GM19397 (cell line): ENCODE data around the gene DMAC2.
"Not testable (repeated sequence)": the region's sequence is repeated elsewhere in the genome, so short reads cannot be mapped to it uniquely, and the experiment has no call there.

Experiments
- ATAC-seq: cut with Tn5 transposase; IDR thresholded peaks from one replicate; pipeline ENCODE4 v1.9.1; 2021; ENCODE audit warnings: mild to moderate bottlenecking, moderate library complexity; ENCODE audit not compliant: unreplicated experiment

Gene DMAC2

DNA sequence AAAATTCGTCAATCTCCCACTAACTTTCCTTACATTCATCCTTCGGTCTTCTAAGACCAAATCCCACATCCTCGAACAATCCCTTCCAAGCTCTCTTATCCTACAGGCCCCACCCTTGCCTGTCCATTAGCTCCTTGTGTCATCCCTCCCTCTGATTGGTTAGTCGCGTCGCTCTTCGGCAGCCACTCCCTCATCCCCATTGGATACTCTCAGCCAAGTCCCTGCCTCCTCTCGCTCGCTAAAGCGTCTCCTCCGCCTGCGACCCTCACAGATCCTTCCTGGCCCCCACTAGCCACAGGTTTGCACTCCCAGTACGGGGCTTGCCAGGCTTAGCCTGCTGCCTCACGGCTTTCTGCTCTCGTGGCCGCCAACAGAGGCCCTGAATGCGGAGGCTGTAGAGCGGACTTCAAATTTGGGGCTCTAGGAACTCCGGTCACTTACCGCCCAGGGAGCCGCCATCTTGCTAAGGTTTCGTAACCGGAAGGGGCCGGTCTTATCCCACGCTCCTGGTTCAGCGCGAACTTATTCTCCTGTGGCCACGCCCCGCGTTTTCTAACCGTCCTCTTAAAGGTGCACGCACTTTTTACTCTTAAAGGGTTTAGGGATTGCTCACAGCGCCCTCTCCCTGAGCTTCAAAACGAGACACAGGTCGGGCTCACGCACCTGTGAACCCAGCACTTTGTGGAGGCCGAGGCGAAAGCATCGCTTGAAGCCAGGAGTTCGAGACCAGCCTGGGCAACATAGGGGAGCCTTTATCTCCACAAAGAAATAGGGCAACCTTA lies at the start of gene DMAC2:
TSS of gene DMAC2 (minus strand) at position 472 of the 782 bp plus-strand sequence. CDS start at position 459, 13 bp downstream.
- ATAC-seq = peak; percentile 92

DNA sequence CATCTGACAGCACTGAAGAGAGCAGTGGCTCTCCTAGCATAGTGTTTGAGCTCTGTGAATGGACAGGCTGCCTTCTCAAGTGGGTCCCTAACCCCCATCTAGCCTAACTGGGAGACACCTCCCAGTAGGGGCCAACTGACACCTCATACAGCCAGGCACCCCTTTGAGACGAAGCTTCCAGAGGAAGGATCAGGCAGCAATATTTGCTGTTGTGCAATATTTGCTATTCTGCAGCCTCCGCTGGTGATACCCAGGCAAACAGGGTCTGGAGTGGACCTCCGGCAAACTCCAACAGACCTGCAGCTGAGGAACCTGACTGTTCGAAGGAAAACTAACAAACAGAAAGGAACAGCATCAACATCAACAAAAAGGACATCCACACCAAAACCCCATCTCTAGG lies 47.2 kb upstream of the DMAC2 start:
- ATAC-seq = not testable (repeated sequence)

DNA sequence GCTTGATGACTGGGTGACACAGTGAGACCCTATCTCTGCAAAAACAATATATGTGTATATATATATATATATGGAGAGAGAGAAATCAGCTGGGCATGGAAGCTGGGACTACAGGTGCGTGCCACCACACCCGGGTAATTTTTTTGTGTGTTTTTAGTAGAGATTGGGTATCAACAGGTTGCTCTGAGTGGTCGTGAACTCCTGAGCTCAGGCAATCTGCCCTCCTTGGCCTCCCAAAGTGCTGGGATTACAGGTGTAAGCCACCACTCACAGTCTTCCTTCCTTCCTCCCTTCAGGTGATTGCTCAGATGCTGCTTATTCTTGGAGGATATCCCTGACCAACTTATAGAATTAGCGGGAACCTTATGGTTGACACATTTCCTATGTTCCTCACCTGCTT lies 45.1 kb upstream of the DMAC2 start:
- no peak for ATAC-seq

DNA sequence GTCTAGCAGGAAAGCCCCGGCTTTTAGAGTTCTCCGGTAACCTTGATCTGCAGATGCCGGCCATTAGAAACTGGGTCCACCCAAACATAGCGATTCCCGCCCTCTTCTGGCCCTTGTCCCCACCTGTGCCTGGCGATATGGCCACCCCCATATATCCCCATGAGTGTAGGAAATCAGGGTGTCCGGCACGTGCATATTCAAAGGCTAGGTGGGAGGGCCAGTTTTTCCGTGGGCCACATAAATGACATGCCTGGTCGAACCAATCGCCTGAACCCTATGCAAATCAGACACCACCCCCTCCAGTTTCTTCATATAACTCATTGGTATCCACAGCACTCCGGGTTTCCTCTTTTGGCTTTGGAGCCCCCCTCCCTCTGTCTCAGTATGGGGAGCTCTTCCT lies 40.6 kb upstream of the DMAC2 start:
- no peak for ATAC-seq

GRCh38 chr19:41479757-41480191 lies 40.1 kb upstream of the DMAC2 start:
- ATAC-seq = no peak

- no peak for ATAC-seq
Observed at GRCh38 chr19:41478875-41479756, 39.4 kb upstream of the DMAC2 start.

DNA sequence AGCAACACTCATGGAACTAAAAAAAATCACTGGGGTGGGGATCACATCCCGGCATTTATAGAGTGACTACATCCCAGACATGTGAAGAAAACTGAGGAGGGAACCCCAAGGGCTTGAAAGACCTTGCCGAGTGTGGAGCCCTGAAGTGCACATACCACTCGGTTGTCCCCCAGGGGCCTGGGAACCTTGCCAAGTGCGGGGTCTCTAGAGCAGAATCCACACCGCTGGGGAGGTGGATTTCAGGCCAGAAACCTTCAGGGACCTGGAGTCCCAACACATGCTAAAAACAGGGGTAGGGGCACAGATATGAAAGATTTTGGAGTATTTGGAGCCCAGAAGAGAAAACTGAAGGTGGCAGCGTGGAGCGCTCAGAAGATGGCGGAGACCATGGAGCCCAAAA lies 38.5 kb upstream of the DMAC2 start:
- ATAC-seq = no peak

- ATAC-seq = no peak
Observed at GRCh38 chr19:41476583-41476982, 36.9 kb upstream of the DMAC2 start.

GRCh38 chr19:41463257-41464256 lies 23.8 kb upstream of the DMAC2 start:
- not testable (repeated sequence) for ATAC-seq

- ATAC-seq = no peak
Observed at GRCh38 chr19:41462497-41462896, 22.8 kb upstream of the DMAC2 start.

DNA sequence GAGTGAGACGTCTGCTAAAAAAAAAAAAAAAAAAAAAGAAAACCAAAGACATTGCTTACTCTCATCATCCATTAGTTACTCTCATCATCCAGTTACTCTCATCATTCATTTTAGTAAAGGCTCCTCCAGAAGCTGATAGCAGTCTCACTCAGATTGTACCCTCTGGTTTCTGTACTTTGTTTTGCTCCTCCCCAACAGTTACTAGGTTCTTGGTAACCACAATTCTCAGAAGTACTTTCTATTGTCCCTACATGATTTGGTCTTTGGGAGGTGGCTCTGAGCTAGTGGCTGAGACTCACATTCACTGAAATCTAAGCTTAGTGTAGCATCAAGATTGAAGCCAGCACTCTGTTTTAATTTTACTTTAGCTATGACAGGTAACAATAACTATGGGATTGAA lies 17.5 kb upstream of the DMAC2 start:
- no peak for ATAC-seq

DNA sequence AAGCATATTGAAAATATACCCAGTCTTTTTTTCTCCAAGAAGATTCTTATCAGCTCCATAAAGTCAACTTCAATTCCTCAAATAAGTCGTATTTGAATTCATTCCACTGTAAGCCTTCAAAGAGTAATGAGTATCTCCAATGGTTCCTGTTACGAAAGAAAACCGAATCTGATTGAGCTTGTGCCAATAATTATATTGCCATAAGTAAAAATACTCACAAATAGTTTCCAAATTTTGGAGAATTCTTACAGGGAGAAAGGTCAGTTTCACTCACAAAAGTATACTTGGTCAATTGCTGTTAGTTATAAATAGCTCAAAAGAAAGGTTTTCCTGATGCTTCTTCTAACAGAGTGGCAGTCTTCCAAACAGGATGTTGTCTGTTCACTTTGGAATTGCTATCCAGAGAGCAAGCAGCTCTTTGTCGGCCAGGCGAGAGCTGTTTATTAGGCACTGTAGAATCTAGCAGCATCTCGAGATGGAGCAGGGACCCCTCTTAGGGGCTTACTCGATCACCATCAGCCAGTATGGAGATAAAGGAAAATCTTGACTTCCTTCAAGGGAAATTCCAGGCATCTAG lies 16.7 kb upstream of the DMAC2 start:
- ATAC-seq = no peak

- no peak for ATAC-seq
Observed at GRCh38 chr19:41455936-41456335, 16.2 kb upstream of the DMAC2 start.

- no peak for ATAC-seq
Observed at GRCh38 chr19:41452584-41453275, 13.0 kb upstream of the DMAC2 start.

GRCh38 chr19:41449865-41450178 lies 10.1 kb upstream of the DMAC2 start:
- no peak for ATAC-seq

GRCh38 chr19:41449079-41449864 lies 9.6 kb upstream of the DMAC2 start:
- ATAC-seq = peak; percentile 52

GRCh38 chr19:41447732-41448332 lies 8.1 kb upstream of the DMAC2 start:
- ATAC-seq = no peak

GRCh38 chr19:41445575-41445974 lies 5.9 kb upstream of the DMAC2 start:
- no peak for ATAC-seq
